Endothelial cell of umbilical vein (primary cell): ENCODE measurements around the gene EPN2. TPM values are rescaled to one million over a fixed set of nuclear protein-coding genes. Genes with fewer than 3 reads are reported as not detected.

ENCODE experiments used
- BruUV-seq: library from RNA; stranded (reverse); fragments of 400-500 nt; replicated peaks from 2 replicates; lab custom pipeline; 2021; lab: Mats Ljungman, UMichigan
- CTCF ChIA-PET: fragments of 300-600, 350-600 bp; sonication (Branson Sonifier 250); formaldehyde crosslinking; loops from one replicate; lab custom pipeline; 2021; ENCODE audit warnings: antibody characterized with exemption, inconsistent platforms; lab: Charles Lee
- POLR2A ChIA-PET: fragments of 300-600, 350-600 bp; sonication (Branson Sonifier 250); formaldehyde crosslinking; loops from one replicate; lab custom pipeline; 2021; ENCODE audit warnings: antibody characterized with exemption, inconsistent platforms; lab: Charles Lee
- DNase-seq: peaks from one replicate; pipeline ENCODE4 v3.0.0-alpha.2; 2011; ENCODE audit warnings: low read depth, low spot score
- FAIRE-seq: peaks from 2 replicates; lab custom pipeline; 2011; peaks lifted over from hg19 to GRCh38; lab: Jason Lieb, UNC
- H2AFZ ChIP-seq: 2 replicates; pipeline ENCODE4 v1.6.0; 2012; ENCODE audit warnings: low read depth, low read length, control low read depth, inconsistent platforms
- H3K27ac ChIP-seq: 2 replicates; pipeline ENCODE4 v1.5.1; 2011; ENCODE audit warnings: low read depth, mild to moderate bottlenecking, control low read depth, low read length, moderate library complexity; ENCODE audit not compliant: insufficient read depth
- H3K27me3 ChIP-seq, 2 experiments: 2 replicates each; pipeline versions ENCODE4 v1.6.0 to v1.6.1; 2011; ENCODE audit warnings: low read length in 2 of 2, mixed read lengths in 1 of 2; ENCODE audit not compliant: control insufficient read depth in 2 of 2, insufficient read depth in 2 of 2
- H3K36me3 ChIP-seq, 2 experiments: 2 replicates in 1 of 2; 3 replicates in 1 of 2; pipeline ENCODE4 v1.5.1; 2011; ENCODE audit warnings: low read length in 2 of 2, mild to moderate bottlenecking in 1 of 2, moderate library complexity in 1 of 2; ENCODE audit not compliant: control insufficient read depth in 2 of 2, insufficient read depth in 2 of 2; ENCODE audit errors: extremely low read depth in 1 of 2
- H3K4me1 ChIP-seq: 3 replicates; pipeline ENCODE4 v1.5.1; 2011; ENCODE audit warnings: mild to moderate bottlenecking, low read length; ENCODE audit not compliant: control insufficient read depth, insufficient read depth; ENCODE audit errors: extremely low read depth
- H3K4me2 ChIP-seq: 2 replicates; pipeline ENCODE4 v1.6.1; 2011; ENCODE audit warnings: low read length, control low read depth, mixed read lengths; ENCODE audit not compliant: insufficient read depth
- H3K4me3 ChIP-seq, 3 experiments: fragments of 200-600 bp in 1 of 3; sonication (generic), shearing (Covaris generic) in 1 of 3; replicated peaks in 1 of 3; 2 replicates each; pipeline ENCODE4 v1.5.1; 2011 to 2016; ENCODE audit warnings: control low read depth in 3 of 3, low read length in 3 of 3, mild to moderate bottlenecking in 2 of 3, inconsistent platforms in 1 of 3, low read depth in 1 of 3, moderate library complexity in 1 of 3; ENCODE audit not compliant: insufficient read depth in 1 of 3
- H3K79me2 ChIP-seq: 2 replicates; pipeline ENCODE4 v1.6.0; 2012; ENCODE audit warnings: low read length, inconsistent platforms; ENCODE audit not compliant: control insufficient read depth, insufficient read depth
- H3K9ac ChIP-seq: replicated peaks from 2 replicates; pipeline ENCODE3; 2011; ENCODE audit warnings: low read length, control low read depth; ENCODE audit not compliant: insufficient read depth; ENCODE audit errors: extremely low read depth
- H3K9me1 ChIP-seq: replicated peaks from 3 replicates; pipeline ENCODE4 v1.6.0; 2011; ENCODE audit warnings: mild to moderate bottlenecking, low read length; ENCODE audit not compliant: control insufficient read depth, insufficient read depth; ENCODE audit errors: extremely low read depth
- H3K9me3 ChIP-seq: replicated peaks from 2 replicates; pipeline ENCODE4 v1.5.1; 2012; ENCODE audit warnings: low read length, inconsistent platforms; ENCODE audit not compliant: control insufficient read depth, insufficient read depth
- H4K20me1 ChIP-seq: replicated peaks from 2 replicates; pipeline ENCODE3; 2011; ENCODE audit warnings: mild to moderate bottlenecking, low read length; ENCODE audit not compliant: control insufficient read depth, insufficient read depth; ENCODE audit errors: extremely low read depth
- CTCF ChIP-seq, 2 donors: IDR thresholded peaks; 1 replicate in 1 of 2; 2 replicates in 1 of 2; pipeline ENCODE4 v1.5.1; 2011; ENCODE audit warnings: low read length in 2 of 2, mild to moderate bottlenecking in 2 of 2, moderate library complexity in 2 of 2, control low read depth in 1 of 2, inconsistent platforms in 1 of 2, low read depth in 1 of 2; ENCODE audit not compliant: insufficient read depth in 1 of 2; ENCODE audit errors: extremely low read depth in 1 of 2
- FOS ChIP-seq: IDR thresholded peaks from 2 replicates; pipeline ENCODE4 v1.6.1; 2011; ENCODE audit warnings: mild to moderate bottlenecking, low read length, moderate library complexity, borderline replicate concordance; ENCODE audit not compliant: insufficient read depth
- GATA2 ChIP-seq: IDR thresholded peaks from 2 replicates; pipeline ENCODE4 v1.7.0; 2011; ENCODE audit warnings: low read depth, mild to moderate bottlenecking, moderate library complexity, mixed read lengths, low read length; ENCODE audit not compliant: insufficient read length, insufficient read depth
- MAX ChIP-seq: IDR thresholded peaks from 2 replicates; pipeline ENCODE4 v1.6.1; 2011; ENCODE audit not compliant: insufficient read depth, insufficient read length
- POLR2A ChIP-seq: IDR thresholded peaks from 2 replicates; pipeline ENCODE4 v1.6.1; 2012; ENCODE audit warnings: low read depth, mild to moderate bottlenecking, control low read depth, low read length
- dilution Hi-C: fragments of 300-500 bp; cut with MboI; formaldehyde crosslinking; loops from one replicate; pipeline ENCODE4 v1.15.0; 2019; ENCODE audit warnings: low sequenced_read_pairs; ENCODE audit not compliant: extremely low pct_ligation_motif_present
- intact Hi-C: fragments of 100-400 bp; cut with micrococcal nuclease; formaldehyde crosslinking; loops from one replicate; pipeline ENCODE4 v1.10.0; 2022
- polyA plus RNA-seq, 4 experiments: library from polyadenylated mRNA; depleted of rRNA in 3 of 4; stranded (reverse) in 3 of 4; unstranded in 1 of 4; fragments of >200 nt; gene quantifications; 2 replicates each; pipeline versions ENCODE4 v1.2.1 to v1.2.3, GENCODE V29; 2011 to 2012; ENCODE audit warnings: missing spikeins in 1 of 4
- total RNA-seq: library from RNA; stranded (reverse); gene quantifications from 2 replicates; pipeline ENCODE4 v1.2.3, GENCODE V29; 2021

EPN2 gene
- total and polyA plus RNA-seq, 2 donors (not counting 3 experiments of a cell fraction or from before 2014, with no cell fraction given) = 40.3 to 70.5 TPM

- no peaks in the 10 kb centered on the region for H3K9me3 ChIP-seq
- no peak for DNase-seq
- TF ChIP-seq CTCF (IDR thresholded peaks at IDR 0.05; ENCODE audit: extremely low read depth in 1 of 2, insufficient read depth in 1 of 2, low read depth in 1 of 2, low read length in 2 of 2) (no peak), MAX (no peak), FOS (no peak), POLR2A (no peak), GATA2 (no peak)
- H3K9me1 ChIP-seq = no peaks in the 10 kb centered on the region
- peaks cover 0 to 5% of the 10 kb centered on the region in 2 experiments for H3K36me3 ChIP-seq
- no peak overlapping the region for H3K4me2 ChIP-seq
- POLR2A ChIA-PET = no interaction called here
- no peak overlapping the region for H3K9ac ChIP-seq
- H4K20me1 ChIP-seq = no peaks in the 10 kb centered on the region
- no peak overlapping the region for H3K27ac ChIP-seq
- H3K4me3 ChIP-seq = no peak overlapping the region
- CTCF ChIA-PET = interaction anchor here (1.1 to 2.7 kb wide), 3 partner anchors 13 to 430 kb away, joined by 4 to 25 read pairs (median 5); no protein-coding TSS in a partner anchor
- no peak for FAIRE-seq
- no peaks in the 10 kb centered on the region for H3K27me3 ChIP-seq
- intact Hi-C loops (no loop called here), dilution Hi-C loops (no loop called here)
- no peaks in the 10 kb centered on the region for H3K79me2 ChIP-seq
- no peak overlapping the region for H2AFZ ChIP-seq
- no peaks in the 10 kb centered on the region for H3K4me1 ChIP-seq
- no TSS peak for BruUV-seq
Measured at GRCh38 chr17:19335951-19336631, 98.9 kb downstream of the EPN2 start.
